ENCODE data around the gene TIMM50.

DNA sequence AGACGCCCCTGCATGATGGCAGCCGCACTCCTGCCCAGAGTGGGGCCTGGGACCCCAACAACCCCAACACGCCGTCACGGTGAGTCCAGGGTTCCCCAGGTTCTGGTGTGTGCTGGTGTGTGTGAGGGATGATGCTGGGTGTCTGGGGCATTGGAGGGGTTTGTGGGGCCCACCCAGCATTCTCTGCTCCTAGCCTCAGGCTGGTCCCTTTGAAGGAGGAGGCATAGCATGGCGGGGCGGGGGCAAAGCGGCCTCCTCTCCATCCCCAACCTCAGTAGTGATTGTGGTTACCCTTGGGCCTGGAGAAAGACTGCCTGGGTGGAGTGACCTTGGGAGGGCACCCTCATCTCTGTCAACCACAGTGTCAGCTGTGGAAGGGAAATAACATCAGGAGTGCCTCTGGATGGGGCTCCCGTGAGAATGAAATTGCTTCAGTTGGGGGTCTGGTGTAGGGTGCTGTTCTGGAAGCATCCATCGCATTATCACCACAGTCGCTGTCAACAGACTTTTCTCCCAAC, 7.1 kb upstream of the TIMM50 start:
- TF ChIP-seq POLR2A (IDR thresholded peaks at IDR 0.05) = no peak
- TF ChIP-seq, protein P1, sequence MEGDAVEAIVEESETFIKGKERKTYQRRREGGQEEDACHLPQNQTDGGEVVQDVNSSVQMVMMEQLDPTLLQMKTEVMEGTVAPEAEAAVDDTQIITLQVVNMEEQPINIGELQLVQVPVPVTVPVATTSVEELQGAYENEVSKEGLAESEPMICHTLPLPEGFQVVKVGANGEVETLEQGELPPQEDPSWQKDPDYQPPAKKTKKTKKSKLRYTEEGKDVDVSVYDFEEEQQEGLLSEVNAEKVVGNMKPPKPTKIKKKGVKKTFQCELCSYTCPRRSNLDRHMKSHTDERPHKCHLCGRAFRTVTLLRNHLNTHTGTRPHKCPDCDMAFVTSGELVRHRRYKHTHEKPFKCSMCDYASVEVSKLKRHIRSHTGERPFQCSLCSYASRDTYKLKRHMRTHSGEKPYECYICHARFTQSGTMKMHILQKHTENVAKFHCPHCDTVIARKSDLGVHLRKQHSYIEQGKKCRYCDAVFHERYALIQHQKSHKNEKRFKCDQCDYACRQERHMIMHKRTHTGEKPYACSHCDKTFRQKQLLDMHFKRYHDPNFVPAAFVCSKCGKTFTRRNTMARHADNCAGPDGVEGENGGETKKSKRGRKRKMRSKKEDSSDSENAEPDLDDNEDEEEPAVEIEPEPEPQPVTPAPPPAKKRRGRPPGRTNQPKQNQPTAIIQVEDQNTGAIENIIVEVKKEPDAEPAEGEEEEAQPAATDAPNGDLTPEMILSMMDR (IDR thresholded peaks at IDR 0.05) = no peak
- no peak for TF ChIP-seq POLR2AphosphoS5 (IDR thresholded peaks at IDR 0.05)

All from prostate gland (tissue), 2 donors.